ENCODE results near the gene HNRNPK.

GRCh38 chr9:83980395-83981125 lies 545 bp upstream of the HNRNPK start, which contains the start of gene RMI1:
- 0 out of 2 replicates have a peak, but pooled peaks have one; percentile 7 for TF ChIP-seq PRDM15 (CRISPR knock-in tag; IDR thresholded peaks at IDR 0.05)
- TF ChIP-seq ZNF232 (CRISPR knock-in tag; IDR thresholded peaks at IDR 0.05), result peak; percentile 80; the same call in 1 of the 2 replicates
- no peak for TF ChIP-seq CTCF (IDR thresholded peaks at IDR 0.05)
- TF ChIP-seq SP1 (CRISPR knock-in tag; conservative IDR thresholded peaks at IDR 0.05), result peak; percentile 90
- TF ChIP-seq FOXK1 (CRISPR knock-in tag; IDR thresholded peaks at IDR 0.05), result peak; percentile 28; the same call in 1 of the 2 replicates
